SW480 (cell line): Measurements from ENCODE around the gene NTN1.
"Not testable (repeated sequence)": the region's sequence is repeated elsewhere in the genome, so short reads cannot be mapped to it uniquely, and the experiment has no call there.

Experiments used
- DNase-seq: peaks from one replicate; pipeline ENCODE4 v3.0.0-alpha.2; 2016; ENCODE audit warnings: low spot score

Gene NTN1

DNA sequence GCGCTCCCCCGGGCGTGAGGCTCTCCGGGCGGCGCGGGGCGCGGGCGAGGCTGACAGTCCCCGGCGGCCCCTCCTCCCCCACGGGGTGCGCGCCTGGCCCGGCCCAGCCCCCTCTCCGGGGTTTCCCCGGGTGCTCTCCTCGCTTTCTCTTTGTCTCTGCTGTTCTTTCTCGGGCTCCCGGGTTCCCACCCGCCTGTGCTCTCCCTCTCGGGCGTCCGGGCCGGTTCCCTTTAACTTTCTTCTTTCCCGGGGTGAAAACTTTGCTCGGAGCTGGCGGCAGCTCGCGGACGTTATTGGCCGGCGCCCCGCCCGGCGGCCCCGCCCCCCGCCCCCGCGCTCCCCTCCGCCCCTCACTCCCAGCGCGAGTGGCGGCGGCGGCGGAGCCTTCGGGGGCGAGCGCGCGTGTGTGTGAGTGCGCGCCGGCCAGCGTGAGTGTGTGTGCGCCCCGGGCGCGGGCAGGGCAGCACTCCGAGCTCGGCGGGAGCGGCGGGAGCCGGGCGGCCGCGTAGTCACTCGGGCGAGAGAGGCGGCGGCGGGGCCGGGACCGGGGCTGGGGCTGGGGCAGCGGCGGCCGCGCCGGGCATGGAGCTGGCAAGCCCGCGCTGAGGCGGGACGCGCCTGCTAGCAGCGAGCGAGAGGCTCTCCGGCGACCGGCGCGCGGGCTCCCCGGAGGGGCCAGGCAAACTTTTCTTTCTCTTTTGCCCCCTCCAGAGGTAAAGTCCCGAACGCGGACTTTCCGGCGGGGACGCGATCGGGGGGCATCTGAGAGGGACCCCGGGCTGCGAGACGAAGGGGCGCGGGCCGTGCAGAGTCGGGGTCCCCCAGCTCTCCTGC is at the start of gene NTN1:
Gene NTN1, plus strand, starts transcription at position 353 of the 834 bp plus-strand sequence. CDS start 864 bp downstream, outside the sequence.
- peak; percentile 49 for DNase-seq

GRCh38 chr17:8975091-8975725 is 46.1 kb upstream of the NTN1 start:
- peak; percentile 54 for DNase-seq

DNA sequence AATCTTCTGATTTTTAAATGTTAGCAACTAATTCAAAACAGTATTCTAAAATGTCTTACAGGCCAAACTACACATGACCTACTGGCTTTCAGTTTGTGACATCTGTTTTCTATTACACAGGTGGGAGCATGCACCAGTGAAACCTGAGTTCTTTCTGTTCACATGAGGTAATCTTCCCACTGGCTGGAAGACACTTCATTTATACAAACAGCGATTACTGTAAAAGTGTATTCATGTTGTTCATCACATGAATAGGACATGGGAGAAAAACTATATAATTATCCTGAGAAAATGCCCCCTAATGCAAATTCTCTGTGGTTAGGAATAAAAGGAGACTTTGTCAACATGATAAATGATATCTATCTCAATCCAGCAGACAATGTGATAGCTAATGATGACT is 44.7 kb upstream of the NTN1 start:
- DNase-seq: no peak

DNA sequence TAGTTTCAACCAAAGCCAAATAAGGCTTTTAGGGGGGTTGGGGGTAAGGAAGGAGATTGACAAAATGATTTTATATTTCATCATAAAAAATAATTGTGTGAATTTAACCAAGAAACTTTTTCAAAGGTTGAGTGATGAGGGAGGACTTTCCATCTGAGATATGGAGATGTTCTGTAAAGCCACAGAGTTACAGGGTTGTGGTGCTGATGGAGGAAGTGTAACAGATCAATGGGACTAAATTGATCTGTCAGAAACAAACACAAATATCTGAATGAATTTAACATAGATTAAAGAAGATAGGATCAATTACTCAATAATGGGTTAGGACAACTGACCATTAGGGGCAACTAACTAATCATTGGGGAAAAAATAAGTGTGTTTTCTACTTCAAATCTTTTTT is 41.6 kb upstream of the NTN1 start:
- DNase-seq: no peak

DNA sequence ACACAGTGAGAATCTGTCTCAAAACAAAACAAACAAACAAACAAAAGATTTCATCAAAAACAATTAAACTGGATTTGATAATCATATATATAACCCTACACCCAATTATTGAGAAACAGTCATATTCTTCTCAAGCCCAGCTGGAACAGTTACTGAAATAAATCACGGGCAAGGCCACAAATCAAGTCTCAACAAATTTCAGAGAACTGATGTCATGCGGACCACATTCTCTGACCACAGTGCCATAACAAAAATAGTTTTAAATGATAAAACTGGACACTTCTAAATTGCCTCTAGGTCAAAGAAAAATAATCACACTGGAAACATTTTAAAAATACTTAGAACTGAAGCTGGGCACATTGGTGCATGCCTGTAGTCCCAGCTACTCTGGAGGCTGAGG is 39.9 kb upstream of the NTN1 start:
- no peak for DNase-seq

GRCh38 chr17:8984225-8984624 is 37.1 kb upstream of the NTN1 start:
- not testable (repeated sequence) for DNase-seq

DNA sequence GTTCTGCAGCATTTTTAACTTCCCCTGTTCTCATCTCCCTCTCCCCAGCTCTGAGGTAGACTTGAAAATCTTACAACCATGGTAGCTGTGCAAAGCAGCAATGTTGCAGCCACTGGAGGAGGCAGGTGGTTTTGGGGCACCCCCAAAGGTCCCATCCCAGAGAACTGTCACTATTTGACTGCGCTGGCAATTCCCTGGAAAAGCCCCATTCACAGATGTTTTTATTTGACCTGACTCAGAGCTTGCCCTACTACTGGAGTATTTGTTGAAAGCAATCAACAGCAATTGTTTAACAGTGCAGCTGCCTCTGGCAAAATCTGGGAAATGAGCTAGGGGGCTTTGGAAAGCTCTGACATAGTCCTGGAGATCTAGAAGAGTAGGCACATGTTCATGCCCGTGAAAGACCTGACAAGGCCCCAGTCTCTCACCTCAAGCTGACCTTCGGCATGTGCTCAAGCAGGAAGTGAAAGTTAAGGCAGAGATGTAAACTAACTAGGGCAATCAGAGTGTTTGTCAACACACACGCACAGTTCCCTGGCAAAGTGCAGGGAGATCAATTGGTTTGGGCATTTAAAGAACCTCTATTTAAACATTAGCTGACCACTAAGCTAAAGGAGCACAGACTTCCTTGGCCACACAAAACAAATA is 36.1 kb upstream of the NTN1 start:
- no peak for DNase-seq

GRCh38 chr17:8986295-8986694 is 35.0 kb upstream of the NTN1 start:
- DNase-seq: no peak

DNA sequence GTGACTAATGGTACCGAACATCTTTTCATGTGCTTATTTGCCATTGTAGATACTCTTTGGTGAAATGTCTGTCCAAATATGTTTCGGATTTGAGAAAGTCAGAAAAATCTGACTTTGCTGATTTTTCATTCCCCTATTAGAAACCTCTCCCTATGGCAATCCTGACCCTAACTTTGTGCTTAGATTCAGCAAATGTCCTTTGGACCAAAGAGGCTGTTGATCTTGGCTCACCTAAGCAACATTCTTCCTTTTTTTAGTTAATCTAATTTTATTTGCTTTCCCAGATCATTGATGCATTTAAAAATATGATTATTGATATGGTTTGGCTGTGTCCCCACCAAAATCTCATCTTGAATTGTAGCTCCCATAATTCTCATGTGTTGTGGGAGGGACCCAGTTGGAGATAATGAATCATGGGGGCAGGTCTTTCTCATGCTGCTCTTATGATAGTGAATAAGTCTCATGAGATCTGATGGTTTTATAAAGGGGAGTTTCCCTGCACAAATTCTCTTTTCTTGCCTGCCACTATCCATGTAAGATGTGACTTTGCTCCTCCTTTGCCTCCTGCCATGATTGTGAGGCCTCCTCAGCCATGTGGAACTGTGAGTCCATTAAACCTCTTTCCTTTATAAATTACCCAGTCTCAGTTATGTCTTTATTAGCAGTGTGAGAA is 32.9 kb upstream of the NTN1 start:
- not testable (repeated sequence) for DNase-seq

GRCh38 chr17:8991514-8992285 is 29.6 kb upstream of the NTN1 start:
- DNase-seq: peak; percentile 34

GRCh38 chr17:8994319-8994718 is 27.0 kb upstream of the NTN1 start:
- DNase-seq: peak; percentile 37

- DNase-seq: no peak
These were observed 25.6 kb upstream of the NTN1 start for GRCh38 chr17:8995711-8996110.

GRCh38 chr17:8997994-8998628 is 23.2 kb upstream of the NTN1 start:
- peak; percentile 58 for DNase-seq

DNA sequence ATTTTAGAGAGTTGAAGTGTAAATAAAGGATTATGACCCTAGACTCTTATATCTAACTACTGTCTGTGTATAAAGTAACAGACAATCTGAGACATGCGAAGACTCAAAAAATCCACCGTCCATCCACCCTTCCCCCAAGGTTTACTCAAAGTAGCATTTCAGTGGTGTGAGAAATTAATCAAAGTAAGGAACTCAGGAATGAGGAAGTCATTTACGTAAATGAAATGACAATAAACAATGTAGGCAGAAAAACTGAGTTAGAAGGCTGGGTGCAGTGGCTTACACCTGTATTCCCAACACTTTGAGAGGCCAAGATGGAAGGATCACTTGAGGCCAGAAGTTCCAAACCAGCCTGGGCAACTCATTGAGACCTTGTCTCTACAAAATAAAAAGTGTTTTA is 19.8 kb upstream of the NTN1 start:
- DNase-seq: no peak

GRCh38 chr17:9002227-9002605 is 19.1 kb upstream of the NTN1 start:
- no peak for DNase-seq

DNA sequence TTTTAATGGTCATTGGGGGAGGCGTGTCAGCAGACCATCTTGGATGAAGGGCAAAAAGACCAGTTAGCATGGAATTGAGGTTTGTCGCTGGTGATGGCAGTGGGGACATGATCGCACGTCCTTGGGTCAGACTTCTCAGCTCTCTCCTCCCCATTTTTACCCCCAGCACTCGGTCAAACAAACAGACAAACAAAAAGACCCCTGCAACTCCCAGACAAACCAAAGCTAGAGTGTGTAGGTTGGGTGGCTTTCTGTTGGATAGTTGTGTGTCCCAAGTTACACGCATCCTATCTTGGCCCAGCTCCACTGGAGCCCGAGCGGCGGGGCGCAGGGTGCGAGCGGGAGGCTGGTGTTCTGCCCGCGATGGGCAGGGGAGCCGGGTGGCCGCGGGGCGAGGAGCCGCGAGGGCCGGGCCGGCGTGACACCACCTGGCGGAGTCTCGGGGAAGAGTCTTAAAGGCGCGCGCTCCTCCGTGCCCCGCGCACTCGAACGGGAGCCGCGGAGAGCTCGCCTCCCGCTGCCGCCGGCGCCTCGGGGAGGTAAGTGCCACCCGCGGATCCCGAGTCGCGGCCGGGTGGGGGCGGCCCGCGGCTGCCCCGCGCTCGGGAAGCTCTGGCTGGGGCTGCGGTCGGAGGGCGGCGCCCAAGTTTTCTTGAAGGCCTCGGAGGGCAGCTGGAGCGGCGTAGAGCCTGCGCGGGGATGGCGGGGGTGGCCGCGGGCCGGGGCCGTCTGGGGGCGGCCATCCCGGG is 18.5 kb upstream of the NTN1 start:
- DNase-seq: no peak

GRCh38 chr17:9003355-9004131 is 17.8 kb upstream of the NTN1 start:
- no peak for DNase-seq

DNA sequence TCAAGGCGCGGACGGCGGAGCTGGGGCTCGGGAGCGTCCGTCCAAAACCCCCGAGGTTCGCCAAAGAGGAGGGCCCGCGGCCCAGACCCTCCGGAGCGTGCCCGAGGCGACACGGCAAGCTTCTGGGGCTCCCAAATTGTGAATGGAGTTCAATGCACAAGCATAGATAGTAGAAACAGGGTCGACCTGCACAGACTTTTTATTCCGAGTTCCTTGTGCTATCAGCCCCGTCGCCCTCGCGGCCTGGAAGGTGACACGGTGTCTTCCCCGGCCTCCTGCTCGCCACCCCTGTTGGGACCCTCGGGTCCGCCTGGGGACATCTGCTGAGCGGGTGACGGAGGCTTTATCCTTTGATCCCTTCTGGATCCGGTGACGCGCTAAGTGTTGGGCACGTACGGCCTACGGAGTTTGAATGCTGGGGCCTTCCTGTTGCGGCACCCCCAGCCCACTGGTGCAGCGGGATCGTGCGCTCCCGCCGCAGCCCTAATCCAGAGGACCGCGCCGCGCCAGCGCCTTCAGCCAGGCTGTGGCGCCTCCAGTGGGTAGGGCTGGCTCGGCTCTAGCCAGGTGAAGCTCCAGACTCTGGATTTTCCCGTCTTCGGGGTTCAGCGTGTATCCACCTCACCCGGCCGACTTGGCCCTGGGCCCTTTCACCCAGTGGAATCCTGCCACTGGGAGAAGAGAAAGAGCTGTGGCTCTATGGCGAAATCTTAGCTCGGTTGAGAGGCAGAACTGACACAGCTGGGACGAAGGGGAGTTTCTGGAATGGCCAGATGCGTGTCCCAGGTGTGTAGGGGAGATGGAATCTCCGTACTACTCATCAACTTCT is 17.0 kb upstream of the NTN1 start:
- DNase-seq: no peak

DNA sequence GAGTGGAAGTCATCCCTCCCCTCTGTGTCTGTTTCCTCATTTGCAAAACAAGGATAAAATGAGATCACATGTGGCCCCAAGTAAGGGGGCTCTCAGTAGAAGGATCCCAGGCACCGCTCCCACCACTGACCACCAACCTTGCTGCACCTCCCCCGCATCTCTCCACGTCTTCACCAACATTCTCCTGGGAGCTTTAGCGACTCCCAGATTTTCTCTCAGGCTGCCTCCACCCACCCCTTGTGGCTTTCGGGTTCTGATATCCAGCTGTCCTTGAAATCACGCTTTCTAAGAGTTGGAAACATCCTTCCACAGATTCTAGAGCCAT is 16.4 kb upstream of the NTN1 start:
- DNase-seq: no peak
